HG03439 (cell line): Measurements from ENCODE around the gene BBOF1.
"Not testable (repeated sequence)": the region's sequence is repeated elsewhere in the genome, so short reads cannot be mapped to it uniquely, and the experiment has no call there.

Experiments used
- ATAC-seq: cut with Tn5 transposase; IDR thresholded peaks from one replicate; pipeline ENCODE4 v1.9.1; 2021; ENCODE audit warnings: mild to moderate bottlenecking, moderate library complexity; ENCODE audit not compliant: unreplicated experiment

Gene BBOF1, protein sequence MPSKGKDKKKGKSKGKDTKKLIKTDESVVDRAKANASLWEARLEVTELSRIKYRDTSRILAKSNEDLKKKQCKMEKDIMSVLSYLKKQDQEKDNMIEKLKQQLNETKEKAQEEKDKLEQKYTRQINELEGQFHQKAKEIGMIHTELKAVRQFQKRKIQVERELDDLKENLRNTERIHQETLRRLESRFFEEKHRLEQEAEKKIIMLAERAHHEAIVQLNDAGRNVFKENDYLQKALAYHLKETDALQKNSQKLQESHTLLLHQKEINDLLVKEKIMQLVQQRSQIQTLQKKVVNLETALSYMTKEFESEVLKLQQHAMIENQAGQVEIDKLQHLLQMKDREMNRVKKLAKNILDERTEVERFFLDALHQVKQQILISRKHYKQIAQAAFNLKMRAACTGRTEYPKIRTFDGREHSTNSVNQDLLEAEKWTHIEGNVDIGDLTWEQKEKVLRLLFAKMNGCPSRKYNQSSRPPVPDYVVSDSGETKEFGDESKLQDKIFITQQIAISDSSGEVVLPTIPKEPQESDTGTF

DNA sequence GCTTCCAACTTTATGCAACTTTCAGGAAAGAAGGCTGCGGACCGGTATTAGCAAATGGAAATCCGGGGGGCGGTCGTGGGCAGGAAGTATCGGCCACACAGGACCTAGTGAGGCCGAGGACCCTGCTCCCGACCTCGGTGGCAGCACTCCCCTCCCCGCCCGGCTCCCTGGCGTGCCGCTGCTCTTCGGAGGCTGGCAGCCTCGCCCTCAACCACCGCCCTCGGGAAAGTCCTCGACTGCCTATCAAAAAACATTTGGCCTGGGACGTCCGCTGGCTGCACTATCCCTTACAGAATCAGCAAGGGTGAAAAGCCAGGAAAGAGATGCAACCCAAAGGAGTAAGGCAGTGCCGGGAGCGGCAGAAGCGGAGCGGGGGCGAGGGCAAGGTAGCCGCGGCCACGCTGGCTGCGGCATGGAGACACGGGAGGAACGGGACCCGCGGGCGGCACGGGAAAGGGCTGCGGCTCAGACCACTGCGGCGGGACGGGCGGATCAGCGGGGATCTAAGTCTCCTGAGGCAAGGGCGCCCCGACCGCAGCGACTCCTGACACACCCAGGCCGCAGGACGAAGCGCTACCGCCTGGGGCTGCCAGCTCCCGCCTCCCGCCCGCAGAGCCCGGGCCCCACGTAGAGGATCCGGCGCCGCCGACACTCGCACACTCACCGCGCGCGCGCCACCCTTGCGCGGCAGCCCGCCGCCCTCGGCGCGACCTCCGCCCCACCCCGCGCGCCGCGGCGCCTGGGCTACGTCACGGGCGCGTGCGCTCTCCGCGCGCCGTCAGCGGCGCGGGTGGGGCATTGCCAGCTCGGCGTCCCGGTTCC, at the start of gene BBOF1, which contains the start of gene ENTPD5:
TSS of gene BBOF1 (plus strand) at position 764 of the 822 bp plus-strand sequence. CDS start 130 bp downstream, outside the sequence.
TSS of gene ENTPD5 (minus strand) at position 703 of the 822 bp plus-strand sequence. CDS start 31,186 bp downstream, outside the sequence.
- ATAC-seq, result peak; percentile 90

DNA sequence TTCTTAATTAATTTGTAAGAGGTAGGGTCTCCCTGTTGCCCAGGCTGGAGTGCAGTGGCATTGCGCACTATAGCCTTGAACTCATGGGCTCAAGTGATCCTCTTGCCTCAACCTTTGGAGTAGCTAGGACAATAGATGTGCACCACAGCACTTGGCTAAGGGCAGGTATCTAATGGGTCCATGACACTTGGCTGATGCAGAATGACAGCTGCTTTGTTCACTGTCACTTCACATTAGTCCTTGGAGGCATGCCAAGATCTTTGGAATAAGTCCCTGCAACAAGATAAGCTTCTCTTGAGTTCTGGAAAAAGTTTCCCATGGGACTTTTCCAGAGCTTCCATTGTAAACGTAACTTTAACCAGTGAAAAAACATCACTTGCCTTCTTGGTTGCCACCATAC, 45.7 kb upstream of the BBOF1 start:
- no peak for ATAC-seq

DNA sequence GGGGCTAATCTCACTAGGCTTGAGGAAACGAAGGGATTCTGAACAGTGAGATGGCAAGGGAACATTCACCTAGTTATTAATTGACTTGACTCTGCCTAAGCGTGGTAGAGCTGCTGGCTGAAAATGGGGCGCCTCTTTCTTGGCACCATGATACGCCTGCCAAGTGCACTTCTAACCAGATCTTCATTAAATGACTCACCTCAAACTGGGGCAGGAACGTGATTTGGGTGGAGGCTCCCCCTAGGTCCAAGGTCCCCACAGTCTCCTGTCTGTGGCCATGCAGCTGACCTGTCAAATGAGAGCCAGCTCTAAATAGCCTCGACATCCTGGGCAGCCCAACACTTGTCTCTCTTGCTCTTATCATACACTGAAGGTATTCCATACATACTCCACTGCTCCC, 43.0 kb upstream of the BBOF1 start:
- no peak for ATAC-seq

DNA sequence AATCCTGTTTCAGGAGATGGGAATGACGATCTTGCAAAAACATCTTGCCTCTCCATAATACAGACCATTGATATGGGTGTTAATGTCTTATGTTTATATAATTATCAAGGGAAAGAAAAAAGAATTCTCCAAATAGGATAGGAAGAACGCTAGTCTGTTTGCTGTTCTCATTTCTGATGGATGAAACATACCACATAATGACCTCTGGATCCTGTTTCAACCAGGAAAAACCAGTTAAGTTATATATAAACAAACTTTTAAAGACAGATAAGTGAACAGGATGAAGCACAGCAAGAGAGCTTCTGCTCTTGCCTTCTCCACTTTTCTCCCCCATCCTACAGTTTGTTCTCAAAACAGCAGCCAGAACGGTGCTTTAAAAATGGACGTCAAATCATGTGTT, 41.3 kb upstream of the BBOF1 start:
- no peak for ATAC-seq

DNA sequence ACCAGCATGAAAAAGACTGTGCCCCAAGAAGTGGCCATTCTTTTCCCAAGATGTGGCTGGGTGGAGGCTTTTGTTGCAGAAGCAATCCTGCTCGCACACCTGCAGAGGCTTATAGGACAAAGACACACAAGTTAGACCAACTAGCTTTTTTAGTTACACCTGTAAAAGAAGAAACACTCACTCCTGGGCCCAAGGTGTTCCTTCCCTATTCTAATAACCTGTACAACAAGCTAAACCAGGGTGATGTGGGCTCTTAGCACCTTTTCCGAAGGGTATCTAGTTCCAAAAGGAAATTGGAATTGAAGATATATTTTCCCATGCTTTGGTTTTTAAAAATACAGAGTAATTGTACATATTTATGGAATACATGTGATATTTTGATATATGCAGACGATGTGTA, 31.1 kb upstream of the BBOF1 start:
- no peak for ATAC-seq

DNA sequence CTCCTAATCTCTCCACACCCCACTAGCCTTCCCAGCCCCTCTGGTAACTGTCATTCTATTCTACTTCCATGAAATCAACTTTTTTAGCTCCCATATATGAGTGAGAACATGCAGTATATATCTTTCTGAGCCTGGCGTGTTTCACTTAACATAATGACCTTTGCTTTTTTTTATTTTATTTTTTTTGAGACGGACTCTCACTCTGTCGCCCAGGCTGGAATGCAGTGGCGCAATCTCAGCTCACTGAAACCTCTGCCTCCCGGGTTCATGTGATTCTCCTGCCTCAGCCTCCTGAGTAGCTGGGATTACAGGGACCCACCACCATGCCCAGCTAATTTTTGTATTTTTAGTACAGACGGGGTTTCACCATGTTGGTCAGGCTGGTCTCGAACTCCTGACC, 30.5 kb upstream of the BBOF1 start:
- ATAC-seq, result not testable (repeated sequence)

DNA sequence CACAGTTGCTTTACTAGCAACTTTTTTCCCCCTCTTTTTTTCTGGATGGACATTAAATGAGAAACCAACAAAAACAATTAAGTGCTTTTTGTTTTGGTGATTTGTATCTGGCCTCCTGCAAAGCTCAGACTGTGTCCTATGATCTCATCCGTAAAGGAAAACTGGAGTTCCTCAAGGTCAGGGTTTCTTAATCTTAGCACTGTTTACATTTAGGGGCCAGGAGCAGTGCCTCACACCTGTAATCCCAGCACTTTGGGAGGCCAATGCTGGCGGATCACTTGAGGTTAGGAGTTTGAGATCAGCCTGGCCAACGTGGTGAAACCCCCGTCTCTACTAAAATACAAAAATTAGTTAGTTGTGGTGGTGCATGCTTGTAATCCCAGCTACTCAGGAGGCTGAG, 28.1 kb upstream of the BBOF1 start:
- no peak for ATAC-seq

DNA sequence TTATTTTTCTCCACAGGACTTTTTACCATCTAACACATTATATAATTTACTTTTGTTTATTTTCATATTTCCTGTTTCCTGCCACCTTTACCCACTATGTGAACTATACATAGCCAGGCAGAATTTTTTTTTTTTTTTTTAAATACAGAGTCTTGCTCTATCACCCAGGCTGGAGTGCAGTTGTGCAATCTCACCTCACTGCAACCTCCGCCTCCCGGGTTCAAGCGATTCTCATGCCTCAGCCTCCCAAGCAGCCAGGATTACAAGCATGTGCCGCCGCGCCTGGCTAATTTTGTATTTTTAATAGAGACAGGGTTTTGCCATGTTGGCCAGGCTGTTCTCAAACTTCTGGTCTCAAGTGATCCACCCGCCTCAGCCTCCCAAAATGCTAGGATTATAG, 24.2 kb upstream of the BBOF1 start:
- not testable (repeated sequence) for ATAC-seq

DNA sequence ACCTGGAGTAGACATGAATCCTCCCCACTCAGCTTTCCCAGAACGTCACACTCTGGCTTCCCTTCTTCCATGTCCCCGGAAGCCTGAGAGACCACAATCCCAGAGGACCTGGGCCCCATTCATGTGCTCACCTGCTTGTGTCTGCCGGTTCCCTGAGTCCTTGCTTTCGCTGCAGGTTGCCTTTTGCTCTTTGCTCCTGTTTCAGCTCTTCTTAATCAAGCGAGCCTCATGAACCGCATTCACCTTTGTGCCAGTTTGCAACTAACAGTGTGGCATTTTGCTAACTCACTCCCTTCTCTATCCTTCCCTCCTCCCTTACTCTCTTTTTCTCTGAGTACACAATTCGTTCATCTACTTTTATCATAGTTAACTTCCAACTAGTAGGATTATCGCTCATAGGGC, 23.2 kb upstream of the BBOF1 start:
- no peak for ATAC-seq

DNA sequence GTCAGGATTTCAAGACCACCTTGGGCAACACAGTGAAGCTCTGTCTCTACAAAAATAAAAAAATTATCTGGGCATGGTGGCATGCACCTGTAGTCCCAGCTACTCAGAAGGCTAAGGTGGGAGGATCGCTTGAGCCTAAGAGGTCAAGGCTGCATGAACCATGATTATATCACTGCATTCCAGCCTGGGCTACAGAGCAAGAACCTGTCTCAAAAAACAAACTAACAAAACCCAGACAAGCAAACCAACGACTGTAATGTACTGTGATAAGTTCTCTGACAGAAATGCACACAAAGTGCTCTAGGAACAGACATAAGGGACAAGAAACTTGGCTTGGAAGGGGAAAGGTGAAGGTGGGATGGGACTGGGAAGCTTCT, 22.4 kb upstream of the BBOF1 start:
- no peak for ATAC-seq

DNA sequence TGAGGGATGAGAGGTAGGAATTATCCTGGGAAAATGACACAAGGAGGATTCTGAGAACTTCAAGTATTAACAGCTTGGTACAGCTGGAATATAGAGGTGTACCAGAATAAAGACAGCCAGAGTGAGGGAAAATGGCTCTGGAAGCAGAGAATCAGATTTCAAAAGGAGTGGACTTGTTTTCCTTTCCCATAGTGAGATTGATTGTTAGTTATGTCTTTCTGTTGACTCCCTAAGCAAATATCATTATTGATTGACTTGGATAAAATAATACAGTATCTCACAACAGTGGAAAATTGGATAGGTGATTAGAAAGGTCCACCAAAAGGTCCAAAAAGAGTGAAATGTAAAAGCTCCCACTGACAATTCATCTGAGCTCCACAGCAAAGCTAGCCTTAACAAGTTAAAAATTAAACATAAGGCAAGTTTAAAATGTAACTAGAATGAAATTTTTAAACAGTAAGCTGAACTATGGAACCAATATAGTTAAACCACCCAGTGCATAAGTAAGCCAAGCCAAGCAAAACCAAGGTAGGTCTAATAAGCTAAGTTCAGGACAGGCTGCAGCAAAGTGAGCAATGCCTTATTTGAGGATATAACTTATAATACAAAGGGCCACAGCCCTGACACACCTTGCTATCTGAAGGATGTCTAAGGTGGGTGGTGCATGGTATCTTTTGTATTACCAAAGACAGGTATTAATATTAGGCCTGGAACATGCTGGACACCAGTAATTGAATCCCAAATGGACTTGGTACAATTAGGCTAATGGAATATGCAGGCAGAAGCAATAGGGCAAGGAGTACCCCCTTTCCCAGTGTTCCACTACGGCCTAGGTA, 21.8 kb upstream of the BBOF1 start:
- no peak for ATAC-seq

DNA sequence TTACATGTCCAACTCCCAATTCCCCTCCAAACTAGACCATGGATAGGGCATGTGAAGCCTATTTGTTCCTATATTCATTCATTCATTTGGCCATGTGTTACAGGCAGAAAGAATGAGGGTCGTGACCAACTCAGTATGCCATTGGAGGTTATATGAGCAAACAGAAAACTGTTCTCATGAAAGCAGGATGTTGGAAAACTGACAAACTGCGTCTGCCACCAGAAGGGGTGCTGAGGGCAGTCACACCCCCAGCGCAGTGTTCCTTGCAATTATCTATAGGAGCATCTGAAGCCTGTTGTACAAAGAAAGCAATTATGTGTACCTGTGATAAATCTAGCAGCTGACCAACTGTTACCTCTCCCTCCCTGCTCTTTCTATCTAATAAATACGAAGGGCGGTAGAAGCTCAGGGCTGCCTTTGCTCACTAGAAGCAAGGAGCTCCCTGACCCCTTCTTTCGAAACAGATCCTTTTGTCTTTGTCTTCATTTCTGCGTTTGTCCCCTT, 21.2 kb upstream of the BBOF1 start:
- no peak for ATAC-seq

DNA sequence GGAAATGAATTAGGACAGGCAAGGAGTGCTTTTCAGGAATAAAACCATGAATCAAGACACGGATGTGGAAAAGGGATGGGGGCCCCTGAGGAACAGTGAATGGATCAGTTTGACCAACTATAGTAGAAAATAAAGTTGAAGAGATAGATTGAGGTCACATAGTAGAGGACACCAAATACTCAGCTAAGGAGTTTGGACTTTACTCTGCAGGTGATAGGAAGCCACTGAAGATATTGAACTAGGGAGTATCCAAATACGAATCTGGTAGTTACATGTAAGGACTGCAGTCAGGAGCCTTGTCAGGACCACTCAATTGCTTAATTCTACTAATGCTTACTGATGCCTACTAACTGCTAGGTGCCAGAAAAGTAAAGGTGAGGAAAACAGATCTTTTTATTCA, 20.4 kb upstream of the BBOF1 start:
- ATAC-seq, result no peak

DNA sequence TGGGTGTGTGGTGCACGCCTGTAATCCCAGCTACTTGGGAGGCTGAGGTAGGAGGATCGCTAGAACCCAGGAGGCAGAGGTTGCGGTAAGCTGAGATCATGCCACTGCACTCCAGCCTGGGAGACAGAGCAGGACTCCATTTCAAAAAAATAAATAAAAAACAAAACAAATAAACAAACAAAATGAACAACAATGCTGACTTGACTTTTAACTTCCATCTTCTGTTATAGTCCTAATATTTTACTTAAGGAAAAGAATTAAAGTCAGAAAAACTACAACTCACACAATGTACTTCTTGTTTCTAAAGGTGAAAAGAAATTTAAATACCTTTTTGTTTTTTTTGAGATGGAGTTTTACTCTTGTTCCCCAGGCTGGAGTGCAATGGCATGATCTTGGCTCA, 13.5 kb upstream of the BBOF1 start:
- not testable (repeated sequence) for ATAC-seq

DNA sequence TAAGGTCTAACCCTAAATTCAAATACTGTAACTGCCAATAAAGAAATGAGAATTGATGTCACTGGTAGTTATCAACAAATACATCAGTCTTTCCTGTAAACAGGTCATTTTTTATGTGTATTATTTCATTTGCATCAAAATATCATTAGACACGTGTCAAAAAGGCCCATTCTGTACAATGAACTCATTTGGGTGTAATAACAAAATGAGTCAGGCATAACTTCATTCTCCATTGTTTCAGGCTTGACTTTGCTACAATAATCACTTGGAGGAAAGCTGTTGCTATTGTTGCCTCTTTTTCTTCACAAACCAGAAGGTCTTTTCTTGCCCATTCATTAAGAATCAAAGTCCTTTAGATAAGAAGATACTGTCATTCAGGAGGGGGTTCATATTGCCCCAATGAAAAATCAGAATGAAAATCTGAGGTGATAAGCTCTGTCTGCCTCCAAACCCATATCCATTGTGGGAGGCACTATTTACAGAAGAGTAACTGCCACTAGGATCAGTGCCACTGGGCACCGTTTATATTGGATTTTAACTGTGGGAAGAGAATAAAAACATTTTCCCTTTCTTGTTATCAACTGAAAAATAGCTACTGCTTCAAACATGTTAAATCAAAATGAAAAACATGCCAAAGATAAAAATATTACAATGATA, 10.2 kb upstream of the BBOF1 start:
- ATAC-seq, result no peak

DNA sequence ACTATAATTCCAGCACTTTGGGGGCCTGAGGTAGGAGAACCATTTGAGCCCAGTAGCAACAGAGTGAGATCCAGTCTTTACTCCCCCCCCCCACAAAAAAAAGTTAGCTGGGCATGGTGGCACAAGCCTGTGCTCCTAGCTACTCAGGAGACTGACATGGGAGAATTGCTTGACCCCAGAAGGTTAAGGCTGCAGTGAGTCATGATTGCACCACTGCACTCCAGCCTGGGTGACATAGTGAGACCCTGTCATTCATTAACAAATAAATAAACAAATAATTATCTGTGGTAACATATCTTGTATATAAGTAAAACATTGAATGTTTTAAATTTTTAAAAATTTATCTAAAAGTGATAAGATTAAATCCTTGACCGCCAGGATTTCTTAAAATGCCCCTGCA, 4.8 kb upstream of the BBOF1 start:
- ATAC-seq, result no peak

DNA sequence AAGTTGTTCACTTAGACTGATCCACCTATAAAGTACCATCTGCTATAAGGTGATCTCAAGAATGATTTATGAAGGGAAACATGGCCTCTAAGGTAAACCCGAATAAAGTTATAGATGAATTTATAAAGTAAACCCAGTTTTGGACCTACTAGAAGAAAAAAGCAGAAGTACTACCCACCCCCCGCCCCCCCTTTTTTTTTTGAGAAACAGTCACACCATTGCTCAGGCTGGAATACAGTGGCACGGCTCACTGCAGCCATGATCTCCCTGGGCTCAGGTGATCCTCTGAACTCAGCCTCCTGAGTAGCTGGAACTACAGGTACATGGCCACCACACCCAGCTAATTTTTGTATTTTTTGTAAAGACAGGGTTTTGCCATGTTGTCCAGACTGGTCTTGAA, 4.0 kb upstream of the BBOF1 start:
- ATAC-seq, result no peak

DNA sequence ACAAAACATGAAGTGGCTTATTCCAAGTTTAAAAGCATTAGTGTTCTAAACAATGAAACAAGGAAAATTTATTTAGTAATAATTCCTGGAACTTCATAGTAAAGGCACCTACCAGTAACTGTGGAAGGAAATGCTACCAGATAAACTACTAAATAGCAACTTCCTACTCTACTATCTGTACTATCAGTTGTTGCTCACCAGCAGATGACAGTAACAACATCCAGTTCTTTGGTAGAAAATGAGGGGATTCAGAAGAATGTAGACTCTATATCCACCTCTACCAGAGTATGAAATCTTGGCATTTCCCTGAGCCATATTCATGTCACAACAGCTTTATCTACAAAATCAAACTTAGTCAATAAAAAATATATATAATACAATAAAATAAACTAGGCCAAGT, 3.2 kb upstream of the BBOF1 start:
- no peak for ATAC-seq

DNA sequence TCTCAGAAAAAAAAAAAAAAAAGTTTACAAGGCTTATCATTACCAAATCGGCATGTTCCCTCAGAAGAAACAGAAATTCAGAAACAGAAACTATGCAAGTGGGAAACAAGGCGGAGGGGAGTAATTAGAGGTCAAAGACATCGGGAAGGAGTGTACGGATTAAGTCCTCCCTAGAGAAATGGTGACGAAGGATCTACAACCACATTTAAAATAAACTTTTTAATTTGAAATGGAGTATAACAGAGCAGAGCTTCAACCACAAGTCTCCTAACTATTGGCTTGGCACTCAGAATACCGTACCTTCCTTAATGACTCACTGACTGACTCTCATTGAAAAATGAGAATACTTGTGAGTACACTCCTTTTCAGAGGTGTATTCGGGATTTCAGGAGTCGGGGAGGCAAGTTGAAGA, 969 bp upstream of the BBOF1 start:
- ATAC-seq, result no peak
